NCI-H2227 (cell line): ENCODE data around the gene DSE.

Experiments used
- DNase-seq: peaks from one replicate; lab custom pipeline; 2025; ENCODE audit not compliant: unreplicated experiment; lab: John Stamatoyannopoulos, UW

Gene DSE

DNA sequence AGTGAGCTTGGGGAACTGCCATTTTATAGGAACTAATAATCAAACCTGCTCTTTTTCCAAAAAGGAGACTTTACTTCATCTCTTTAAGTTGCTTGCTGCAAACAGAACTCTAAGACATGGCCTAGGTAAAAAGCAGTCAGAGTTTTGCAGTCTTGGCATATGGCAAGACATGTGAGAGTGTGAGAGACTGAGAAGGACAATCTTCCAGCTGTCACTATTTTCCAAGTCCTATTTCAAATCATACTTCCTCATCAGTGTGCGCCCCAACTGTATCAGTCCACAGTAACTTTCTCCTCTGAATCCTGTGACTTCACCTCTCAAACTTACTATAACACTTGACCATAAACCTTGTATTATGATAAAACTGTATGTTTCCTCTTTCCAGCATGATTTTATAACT is 100.8 kb downstream of the DSE start:
- no peak for DNase-seq

GRCh38 chr6:116472706-116473105 is 102.0 kb downstream of the DSE start:
- no peak for DNase-seq

- DNase-seq: no peak
These were observed 104.4 kb downstream of the DSE start for GRCh38 chr6:116475141-116475540.

DNA sequence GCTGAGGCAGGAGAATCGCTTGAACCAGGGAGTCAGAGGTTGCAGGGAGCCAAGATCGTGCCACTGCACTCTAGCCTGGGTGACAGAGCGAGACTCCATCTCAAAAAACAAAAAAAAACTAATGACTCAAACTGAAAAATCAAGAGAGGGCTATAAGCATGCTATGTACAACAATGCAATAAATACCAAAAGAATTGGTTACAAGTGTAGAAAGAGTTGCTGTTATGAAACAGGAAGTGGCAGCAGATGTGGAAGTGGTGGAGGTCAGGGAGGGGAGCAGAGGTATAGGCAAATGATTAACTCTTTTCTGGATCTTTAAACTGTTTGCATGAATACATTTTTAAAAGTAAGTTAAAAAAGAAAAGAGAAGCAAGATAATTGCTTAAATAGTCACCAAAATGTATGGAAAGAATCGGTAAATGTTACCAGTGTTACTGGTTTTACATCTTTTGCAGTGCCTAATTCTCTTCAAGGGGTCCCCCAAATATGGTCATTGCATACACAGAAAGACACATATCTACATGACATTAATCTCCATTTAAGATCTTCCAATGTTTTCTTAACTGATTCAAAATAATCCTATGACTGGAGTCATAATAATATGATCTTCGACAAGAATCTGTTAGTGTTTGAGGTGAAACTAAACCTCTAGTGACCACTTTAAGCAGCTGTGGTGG is 105.4 kb downstream of the DSE start:
- DNase-seq: no peak

- no peak for DNase-seq
These were observed 112.0 kb downstream of the DSE start for GRCh38 chr6:116482780-116483179.

DNA sequence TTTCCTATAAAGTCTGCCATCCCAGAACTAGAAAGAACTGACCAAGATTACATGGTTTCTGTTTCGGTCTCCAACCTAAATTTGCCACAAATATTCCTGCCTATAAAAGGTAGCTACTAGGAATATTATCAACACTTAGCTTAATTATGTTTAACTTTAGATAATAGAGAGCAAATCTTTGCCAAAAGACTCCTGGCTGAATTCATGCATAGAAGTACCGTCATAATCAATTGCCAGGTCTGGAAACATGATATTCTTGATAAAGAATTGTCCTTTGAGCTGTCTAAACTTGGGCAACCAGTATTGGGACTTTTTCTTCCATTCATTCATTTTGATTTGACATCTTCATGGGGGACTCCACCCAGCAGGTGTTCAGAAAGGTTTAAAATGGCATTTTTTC is 112.9 kb downstream of the DSE start:
- DNase-seq: no peak

- DNase-seq: no peak
These were observed 114.9 kb downstream of the DSE start for GRCh38 chr6:116485559-116486184.

DNA sequence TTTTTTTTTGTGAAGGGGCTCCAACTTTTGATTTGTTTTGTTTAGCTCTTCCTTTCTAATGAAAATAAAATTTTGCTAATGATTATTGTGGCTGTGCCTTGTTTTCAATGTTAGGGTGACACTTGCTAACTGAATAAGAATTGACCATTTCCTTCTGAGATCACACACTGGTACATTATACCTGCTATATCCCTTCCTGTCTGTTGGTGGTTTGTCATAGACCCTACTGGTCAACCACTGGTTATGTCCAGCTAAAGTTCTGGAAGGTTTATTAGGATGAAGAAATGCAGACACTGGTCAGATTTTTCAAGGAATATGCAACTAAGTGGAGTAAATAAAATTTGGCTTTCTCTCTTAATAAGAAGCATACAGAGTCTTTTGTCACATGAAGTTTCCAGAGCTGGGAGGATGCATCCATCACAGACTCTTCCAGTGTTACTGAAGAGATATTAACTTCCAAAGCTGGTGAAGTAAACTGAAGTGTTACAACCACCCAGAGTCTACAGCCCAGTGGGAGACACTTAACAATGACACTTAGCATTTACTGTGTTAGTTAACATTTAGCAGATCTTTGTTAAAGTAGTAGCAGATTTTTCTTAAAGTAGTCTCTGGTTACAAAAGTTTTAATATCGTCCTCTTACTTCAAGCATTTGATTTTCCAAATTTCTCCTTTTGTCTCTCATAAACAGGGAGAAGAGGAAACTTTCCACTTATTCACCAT is 121.0 kb downstream of the DSE start:
- no peak for DNase-seq

DNA sequence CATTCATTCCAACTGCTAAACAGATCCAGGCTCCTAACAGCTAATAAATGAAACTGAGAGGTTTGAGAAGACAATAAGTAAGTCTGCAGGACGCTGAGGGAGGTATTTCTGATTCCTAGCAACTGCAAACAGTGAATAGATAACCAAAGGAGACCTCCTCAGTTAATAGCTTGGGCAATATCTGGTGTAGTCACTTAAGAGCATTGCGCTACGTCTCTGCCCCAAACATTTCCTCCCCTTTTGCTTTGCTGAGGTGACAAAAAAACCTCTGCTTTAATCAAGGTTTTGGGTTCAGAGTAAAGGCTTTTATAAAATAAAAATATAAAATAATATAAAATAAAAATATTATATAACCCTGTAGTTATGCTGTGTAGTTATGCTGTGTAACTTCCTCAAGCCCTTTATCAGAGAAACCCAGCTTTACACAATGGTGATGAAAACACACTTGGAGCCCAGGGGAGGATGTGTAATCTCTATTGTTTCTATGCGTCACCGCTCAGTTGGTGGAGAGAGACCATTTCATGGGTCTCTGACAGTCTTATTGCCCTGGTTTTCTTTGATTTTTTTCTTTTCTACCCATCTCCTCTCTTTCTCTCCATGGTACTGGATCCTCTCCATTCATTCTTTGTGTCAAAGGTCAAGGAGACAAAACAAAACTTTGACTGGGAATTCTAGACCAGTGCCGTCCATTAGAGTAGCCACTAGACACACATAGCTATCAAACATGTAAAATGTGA is 121.8 kb downstream of the DSE start:
- DNase-seq: no peak
